PFSK-1 (cell line): ENCODE results near the gene BACE2.

Source experiments
- FOXP2 ChIP-seq: optimal IDR thresholded peaks from 2 replicates; pipeline ENCODE3; 2011; ENCODE audit warnings: borderline replicate concordance, control low read depth, inconsistent platforms; ENCODE audit not compliant: insufficient read depth; ENCODE audit errors: extremely low read length, extremely low read depth
- POLR2AphosphoS5 ChIP-seq: IDR thresholded peaks from 2 replicates; pipeline ENCODE4 v1.6.1; 2012; ENCODE audit warnings: low read depth, mild to moderate bottlenecking, control low read depth, low read length, moderate library complexity
- REST ChIP-seq, 2 experiments: IDR thresholded peaks; 2 replicates each; pipeline versions ENCODE4 v1.6.1 to v1.8.0; 2011 to 2012; ENCODE audit warnings: low read depth in 2 of 2, low read length in 2 of 2, control low read depth in 1 of 2, inconsistent platforms in 1 of 2, mild to moderate bottlenecking in 1 of 2, moderate library complexity in 1 of 2; ENCODE audit not compliant: insufficient read depth in 1 of 2
- SIN3A ChIP-seq: IDR thresholded peaks from 2 replicates; pipeline ENCODE4 v1.6.1; 2012; ENCODE audit warnings: mild to moderate bottlenecking, low read length, moderate library complexity, borderline replicate concordance; ENCODE audit not compliant: insufficient read depth
- TAF1 ChIP-seq: IDR thresholded peaks from 2 replicates; pipeline ENCODE4 v1.6.1; 2012; ENCODE audit warnings: low read length, control low read depth, borderline replicate concordance; ENCODE audit not compliant: insufficient read depth

Gene BACE2

GRCh38 chr21:41170859-41171609, 3.1 kb downstream of the BACE2 start:
- TF ChIP-seq FOXP2 (no peak), REST (IDR thresholded peaks at IDR 0.05; ENCODE audit: insufficient read depth in 1 of 2, low read depth in 2 of 2, low read length in 2 of 2) (no peak), SIN3A (no peak), POLR2AphosphoS5 (no peak), TAF1 (no peak)

- TF ChIP-seq POLR2AphosphoS5: no peak
- no peak for TF ChIP-seq TAF1
- TF ChIP-seq REST (IDR thresholded peaks at IDR 0.05; ENCODE audit: insufficient read depth in 1 of 2, low read depth in 2 of 2, low read length in 2 of 2): no peak
- TF ChIP-seq SIN3A: no peak
- TF ChIP-seq FOXP2: no peak
These were observed 7.1 kb downstream of the BACE2 start for GRCh38 chr21:41175080-41175479.

- TF ChIP-seq POLR2AphosphoS5 (no peak), SIN3A (no peak), REST (IDR thresholded peaks at IDR 0.05; ENCODE audit: insufficient read depth in 1 of 2, low read depth in 2 of 2, low read length in 2 of 2) (no peak), TAF1 (no peak), FOXP2 (no peak)
These were observed 8.9 kb downstream of the BACE2 start for GRCh38 chr21:41176846-41177245.

- no peak for TF ChIP-seq REST (IDR thresholded peaks at IDR 0.05; ENCODE audit: insufficient read depth in 1 of 2, low read depth in 2 of 2, low read length in 2 of 2)
- TF ChIP-seq SIN3A: no peak
- no peak for TF ChIP-seq TAF1
- no peak for TF ChIP-seq FOXP2
- TF ChIP-seq POLR2AphosphoS5: no peak
These were observed 12.8 kb downstream of the BACE2 start for GRCh38 chr21:41180752-41181151.
